ENCODE measurements around the gene LRRC47. TPM values are rescaled to one million over a fixed set of nuclear protein-coding genes. Genes with fewer than 3 reads are reported as not detected.

LRRC47 gene
- polyA plus RNA-seq, 1 experiment: 37.1 TPM

DNA sequence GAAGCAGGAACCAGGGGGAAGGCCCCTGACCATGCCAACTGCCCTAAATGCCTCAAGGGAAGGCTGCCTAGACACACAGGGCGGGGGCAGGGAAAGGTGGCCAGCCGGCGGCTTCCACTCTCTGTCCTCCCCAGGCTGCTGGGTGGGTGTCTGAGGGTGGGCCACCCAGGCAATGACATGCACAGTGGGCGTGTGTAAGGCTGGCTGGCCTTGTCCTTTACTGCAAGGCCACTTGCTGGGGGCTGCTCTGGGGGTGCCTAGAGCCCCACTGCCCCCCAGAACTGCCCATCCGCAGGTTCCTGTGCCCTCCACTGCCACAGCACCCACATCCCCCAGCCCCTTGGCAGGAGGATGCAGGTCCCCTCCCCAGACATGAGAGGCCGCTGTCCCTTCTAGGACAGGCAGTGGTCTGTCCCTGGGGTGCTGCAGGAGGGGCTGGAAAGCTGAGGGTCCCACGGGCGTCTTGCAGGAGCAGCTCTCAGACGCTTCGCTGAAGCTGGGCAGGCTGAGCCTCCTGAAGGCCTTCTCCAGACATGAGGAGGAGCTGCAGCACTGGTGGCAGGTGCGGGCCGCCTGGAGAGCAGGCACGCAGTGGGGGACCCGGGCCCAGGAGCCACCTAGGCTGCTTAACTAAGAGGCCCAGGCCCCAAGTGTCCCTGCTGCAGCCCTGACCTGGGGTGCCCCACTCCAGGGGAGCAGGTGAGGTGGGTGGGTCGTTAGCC, 34.0 kb downstream of the LRRC47 start:
- TF ChIP-seq, protein P1, sequence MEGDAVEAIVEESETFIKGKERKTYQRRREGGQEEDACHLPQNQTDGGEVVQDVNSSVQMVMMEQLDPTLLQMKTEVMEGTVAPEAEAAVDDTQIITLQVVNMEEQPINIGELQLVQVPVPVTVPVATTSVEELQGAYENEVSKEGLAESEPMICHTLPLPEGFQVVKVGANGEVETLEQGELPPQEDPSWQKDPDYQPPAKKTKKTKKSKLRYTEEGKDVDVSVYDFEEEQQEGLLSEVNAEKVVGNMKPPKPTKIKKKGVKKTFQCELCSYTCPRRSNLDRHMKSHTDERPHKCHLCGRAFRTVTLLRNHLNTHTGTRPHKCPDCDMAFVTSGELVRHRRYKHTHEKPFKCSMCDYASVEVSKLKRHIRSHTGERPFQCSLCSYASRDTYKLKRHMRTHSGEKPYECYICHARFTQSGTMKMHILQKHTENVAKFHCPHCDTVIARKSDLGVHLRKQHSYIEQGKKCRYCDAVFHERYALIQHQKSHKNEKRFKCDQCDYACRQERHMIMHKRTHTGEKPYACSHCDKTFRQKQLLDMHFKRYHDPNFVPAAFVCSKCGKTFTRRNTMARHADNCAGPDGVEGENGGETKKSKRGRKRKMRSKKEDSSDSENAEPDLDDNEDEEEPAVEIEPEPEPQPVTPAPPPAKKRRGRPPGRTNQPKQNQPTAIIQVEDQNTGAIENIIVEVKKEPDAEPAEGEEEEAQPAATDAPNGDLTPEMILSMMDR (IDR thresholded peaks at IDR 0.05; ENCODE audit: low read depth, low read length): no peak
- Histone ChIP-seq H3K27ac (ENCODE audit: low read depth, low read length) (no peak overlapping the region), H3K27me3 (ENCODE audit: control insufficient read depth, insufficient read depth, low read length) (peaks cover 11% of the 10 kb centered on the region), H3K4me3 (ENCODE audit: low read depth, low read length) (no peak overlapping the region), H3K9me3 (ENCODE audit: control insufficient read depth, insufficient read depth, low read length) (no peaks in the 10 kb centered on the region; the same call in 1 of the 2 replicates)
- ChIA-PET CTCF (no interaction called here), POLR2A (no interaction called here)
- no peak for DNase-seq (ENCODE audit: low read depth, low spot score)

DNA sequence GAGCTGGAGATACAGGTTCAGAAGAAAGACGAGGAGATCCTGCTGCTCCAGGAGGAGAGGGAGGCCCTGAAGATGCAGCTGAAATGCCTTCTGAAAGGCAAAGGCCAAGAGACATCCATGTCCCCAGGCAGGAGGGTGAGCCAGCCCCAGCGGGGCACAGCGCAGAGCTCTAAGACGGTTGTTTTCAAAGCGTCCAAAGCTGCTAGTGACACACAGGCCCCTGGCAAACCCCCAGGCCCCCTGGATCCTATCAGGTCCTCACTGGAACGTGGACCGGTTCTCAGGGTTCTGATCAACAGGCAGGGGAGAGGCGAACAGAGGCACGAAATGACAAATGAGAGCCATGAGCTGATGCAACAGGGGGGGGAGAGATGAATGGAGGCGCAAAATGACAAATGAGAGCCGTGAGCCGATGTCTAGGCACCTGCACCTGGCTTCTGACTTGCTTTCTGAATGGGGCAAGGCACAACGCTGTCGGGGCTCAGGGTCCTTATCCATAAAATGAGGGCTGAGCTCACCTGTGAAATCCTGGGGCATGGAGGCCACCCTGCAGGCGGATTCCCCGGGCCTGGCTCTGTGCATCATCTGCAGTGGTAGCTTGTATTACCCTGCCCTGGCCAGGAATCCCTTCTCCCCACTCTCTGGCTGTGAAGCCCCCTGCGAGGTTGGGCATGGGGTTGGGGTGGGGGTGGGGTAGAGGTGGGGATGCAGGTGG, 34.8 kb downstream of the LRRC47 start:
- H3K27me3 ChIP-seq (ENCODE audit: control insufficient read depth, insufficient read depth, low read length): peaks cover 15% of the 10 kb centered on the region
- TF ChIP-seq, protein P1 (IDR thresholded peaks at IDR 0.05; ENCODE audit: low read depth, low read length): no peak
- H3K4me3 ChIP-seq (ENCODE audit: low read depth, low read length): no peak overlapping the region
- POLR2A ChIA-PET: no interaction called here
- H3K27ac ChIP-seq (ENCODE audit: low read depth, low read length): no peak overlapping the region
- CTCF ChIA-PET: interaction anchor here (1.2 to 1.5 kb wide), 2 partner anchors 15 to 37 kb away, joined by 3 to 9 read pairs; no protein-coding TSS in a partner anchor
- no peaks in the 10 kb centered on the region; the same call in 1 of the 2 replicates for H3K9me3 ChIP-seq (ENCODE audit: control insufficient read depth, insufficient read depth, low read length)
- DNase-seq (ENCODE audit: low read depth, low spot score): no peak

DNA sequence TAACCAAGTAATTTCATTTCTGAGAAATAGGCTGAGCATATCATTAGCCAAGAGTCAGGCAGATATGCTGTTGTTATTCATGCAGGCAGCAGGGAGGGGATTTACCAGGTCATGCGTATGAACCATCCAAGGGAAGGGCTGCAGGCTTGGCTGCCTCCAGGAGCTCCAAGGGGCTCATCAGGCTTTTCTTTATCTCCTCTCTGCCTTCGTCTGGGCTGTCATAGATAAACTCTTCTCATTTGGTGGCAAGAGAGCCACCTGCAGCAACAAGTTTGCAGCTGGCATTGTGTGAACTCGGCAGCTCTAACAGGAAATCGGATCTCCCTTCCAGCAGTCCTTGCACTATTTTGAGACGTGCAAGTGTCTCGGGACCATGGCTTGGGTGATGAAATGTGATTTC, 36.5 kb downstream of the LRRC47 start:
- CTCF ChIA-PET: interaction anchor here (0.9 kb wide), 1 partner anchor 35 kb away, joined by 5 read pairs; no protein-coding TSS in a partner anchor
- Histone ChIP-seq H3K27ac (ENCODE audit: low read depth, low read length) (no peak overlapping the region), H3K4me3 (ENCODE audit: low read depth, low read length) (no peak overlapping the region), H3K9me3 (ENCODE audit: control insufficient read depth, insufficient read depth, low read length) (no peaks in the 10 kb centered on the region; the same call in 1 of the 2 replicates), H3K27me3 (ENCODE audit: control insufficient read depth, insufficient read depth, low read length) (peaks cover 21% of the 10 kb centered on the region)
- TF ChIP-seq, protein P1 (IDR thresholded peaks at IDR 0.05; ENCODE audit: low read depth, low read length): no peak
- POLR2A ChIA-PET: no interaction called here
- DNase-seq (ENCODE audit: low read depth, low spot score): no peak

DNA sequence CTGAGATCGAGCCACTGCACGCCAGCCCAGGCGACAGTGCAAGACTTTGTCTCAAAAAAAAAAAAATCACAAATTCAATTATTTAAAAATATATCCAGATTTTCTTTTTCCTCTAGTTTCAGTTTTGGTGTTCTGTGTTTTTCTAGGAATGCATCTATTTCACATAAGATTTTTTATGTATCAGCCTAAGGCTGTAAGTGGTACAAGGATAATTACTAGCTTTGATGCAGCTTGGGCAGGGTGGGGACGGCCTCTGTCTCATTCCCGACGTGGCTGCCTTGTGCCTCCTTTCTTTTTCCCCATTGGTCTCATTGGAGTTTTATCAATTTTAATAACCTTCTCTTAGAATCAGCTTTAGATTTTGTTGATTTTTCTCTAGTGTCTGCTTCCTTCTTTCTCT, 37.1 kb downstream of the LRRC47 start:
- TF ChIP-seq, protein P1 (IDR thresholded peaks at IDR 0.05; ENCODE audit: low read depth, low read length): no peak
- ChIA-PET CTCF (interaction anchor here (0.9 kb wide), 1 partner anchor 35 kb away, joined by 5 read pairs; no protein-coding TSS in a partner anchor), POLR2A (no interaction called here)
- Histone ChIP-seq H3K4me3 (ENCODE audit: low read depth, low read length) (no peak overlapping the region), H3K9me3 (ENCODE audit: control insufficient read depth, insufficient read depth, low read length) (no peaks in the 10 kb centered on the region; the same call in 1 of the 2 replicates), H3K27me3 (ENCODE audit: control insufficient read depth, insufficient read depth, low read length) (peaks cover 22% of the 10 kb centered on the region), H3K27ac (ENCODE audit: low read depth, low read length) (no peak overlapping the region)
- no peak for DNase-seq (ENCODE audit: low read depth, low spot score)

DNA sequence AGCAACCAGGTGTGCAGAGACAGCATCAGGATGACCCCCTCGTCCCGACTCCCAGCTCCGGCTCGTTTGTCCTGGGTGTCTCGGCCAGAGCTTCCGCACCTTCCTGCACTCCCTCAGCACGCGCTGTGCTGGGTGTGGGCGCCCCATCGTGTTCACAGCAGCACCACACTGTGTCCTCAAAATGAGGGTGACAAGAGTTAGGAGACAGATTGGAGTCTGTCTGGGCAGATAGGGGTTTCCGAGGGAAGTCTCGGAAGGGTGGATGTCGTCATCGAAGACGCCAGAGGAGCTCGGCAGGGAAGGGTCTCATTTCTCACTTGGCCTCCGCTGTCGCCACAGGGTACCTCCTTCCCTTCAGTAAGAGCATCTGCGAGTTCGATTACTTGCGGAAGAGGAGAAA, 39.9 kb downstream of the LRRC47 start:
- TF ChIP-seq, protein P1 (IDR thresholded peaks at IDR 0.05; ENCODE audit: low read depth, low read length): no peak
- Histone ChIP-seq H3K9me3 (ENCODE audit: control insufficient read depth, insufficient read depth, low read length) (no peaks in the 10 kb centered on the region; the same call in 1 of the 2 replicates), H3K4me3 (ENCODE audit: low read depth, low read length) (no peak overlapping the region), H3K27ac (ENCODE audit: low read depth, low read length) (no peak overlapping the region), H3K27me3 (ENCODE audit: control insufficient read depth, insufficient read depth, low read length) (peaks cover 22% of the 10 kb centered on the region)
- ChIA-PET CTCF (interaction anchor here (1.2 kb wide), 1 partner anchor 32 kb away, joined by 4 read pairs; no protein-coding TSS in a partner anchor), POLR2A (no interaction called here)
- no peak for DNase-seq (ENCODE audit: low read depth, low spot score)

All from AG04450 (cell line).